ENCODE data around the gene SOAT2.

GRCh38 chr12:53118751-53119300 lies 15.5 kb downstream of the SOAT2 start:
- no peak for TF ChIP-seq CTCF (IDR thresholded peaks at IDR 0.05; ENCODE audit: low read depth, low read length, missing input control)
- TF ChIP-seq TAF1 (conservative IDR thresholded peaks at IDR 0.05), result no peak
- no peak for TF ChIP-seq GABPA (IDR thresholded peaks at IDR 0.05 in 1 of 2, conservative IDR thresholded peaks at IDR 0.05 in 1 of 2)
- no peak for TF ChIP-seq RAD21 (IDR thresholded peaks at IDR 0.05)
